ENCODE results near the gene HIKESHI. TPM values are rescaled to one million over a fixed set of nuclear protein-coding genes. Genes with fewer than 3 reads are reported as not detected.

Gene HIKESHI
- total and polyA plus RNA-seq, 2 donors (not counting 1 experiment from before 2014, with no cell fraction given), result 24.4 to 28.0 TPM

DNA sequence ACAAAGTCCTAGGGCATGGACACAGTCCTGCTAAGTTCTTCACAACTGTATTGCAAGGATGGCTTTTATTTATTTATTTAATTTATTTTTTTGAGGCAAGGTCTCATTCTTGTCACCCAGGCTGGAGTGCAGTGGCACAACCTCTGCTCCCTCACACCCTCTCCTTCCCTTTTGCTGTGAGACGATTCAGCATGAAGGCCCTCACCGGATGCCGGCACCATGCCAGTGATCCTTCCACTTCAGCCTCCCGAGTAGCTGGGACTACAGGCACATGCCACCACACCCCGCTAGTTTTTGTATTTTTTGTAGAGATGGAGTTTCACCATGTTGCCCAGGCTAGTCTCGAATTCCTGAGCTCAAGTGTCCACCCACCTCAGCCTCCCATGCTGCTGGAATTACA lies 39.7 kb upstream of the HIKESHI start:
- Mint-ChIP-seq H3K27me3 (no peaks in the 10 kb centered on the region), H3K4me1 (no peaks in the 10 kb centered on the region), H3K4me3 (no peak overlapping the region), H3K9me3 (ENCODE audit: insufficient read depth) (no peaks in the 10 kb centered on the region), H3K27ac (no peak overlapping the region)
- Histone ChIP-seq H3K4me3 (ENCODE audit: control extremely low read depth in 1 of 5, extremely low read depth in 1 of 5, insufficient read depth in 1 of 5, low read depth in 2 of 5, low read length in 4 of 5) (no peak overlapping the region), H3K79me2 (ENCODE audit: control insufficient read depth, insufficient read depth, low read length) (peaks cover 9% of the 10 kb centered on the region), H3K4me1 (ENCODE audit: control insufficient read depth in 2 of 2, insufficient read depth in 2 of 2, low read length in 2 of 2) (no peaks in the 10 kb centered on the region), H3K27ac (ENCODE audit: low read length in 2 of 2) (no peak overlapping the region), H2AFZ (ENCODE audit: insufficient read depth, low read depth, low read length, poor library complexity, severe bottlenecking) (no peak overlapping the region), H3K9ac (ENCODE audit: low read length) (no peak overlapping the region), H3K4me2 (replicated peaks; ENCODE audit: low read depth, low read length, poor library complexity, severe bottlenecking) (no peak overlapping the region), H3K36me3 (replicated peaks in 1 of 2; ENCODE audit: control extremely low read depth in 1 of 2, control insufficient read depth in 1 of 2, extremely low read depth in 1 of 2, insufficient read depth in 2 of 2, low read length in 1 of 2) (peaks cover 7 to 51% of the 10 kb centered on the region in 2 experiments), H4K20me1 (ENCODE audit: control insufficient read depth, insufficient read depth, low read length, poor library complexity, severe bottlenecking) (no peaks in the 10 kb centered on the region), H3K27me3 (replicated peaks in 1 of 4; ENCODE audit: control extremely low read depth in 1 of 4, control insufficient read depth in 3 of 4, insufficient read depth in 4 of 4, low read length in 3 of 4) (no peaks in the 10 kb centered on the region), H3K9me3 (ENCODE audit: control extremely low read depth in 1 of 3, control insufficient read depth in 2 of 3, insufficient read depth in 1 of 3, low read length in 2 of 3) (no peaks in the 10 kb centered on the region)
- 100% methylated on average over 1 of the region's 6 CpGs for WGBS (ENCODE audit: insufficient coverage)
- no peak for ATAC-seq (ENCODE audit: low read depth)
- no peak for TF ChIP-seq CTCF (IDR thresholded peaks at IDR 0.05)
- TF ChIP-seq EZH2 (IDR thresholded peaks at IDR 0.05; ENCODE audit: borderline replicate concordance, insufficient read depth, low read depth, low read length, poor library complexity, severe bottlenecking), result no peak
- CTCF ChIA-PET, result interaction anchor here (0.6 to 1.5 kb wide), 3 partner anchors 10 to 60 kb away, joined by 3 to 6 read pairs (median 3); no protein-coding TSS in a partner anchor
- POLR2A ChIA-PET, result no interaction called here
- intact Hi-C loops (cut with micrococcal nuclease), result no loop called here
- no peak for DNase-seq

DNA sequence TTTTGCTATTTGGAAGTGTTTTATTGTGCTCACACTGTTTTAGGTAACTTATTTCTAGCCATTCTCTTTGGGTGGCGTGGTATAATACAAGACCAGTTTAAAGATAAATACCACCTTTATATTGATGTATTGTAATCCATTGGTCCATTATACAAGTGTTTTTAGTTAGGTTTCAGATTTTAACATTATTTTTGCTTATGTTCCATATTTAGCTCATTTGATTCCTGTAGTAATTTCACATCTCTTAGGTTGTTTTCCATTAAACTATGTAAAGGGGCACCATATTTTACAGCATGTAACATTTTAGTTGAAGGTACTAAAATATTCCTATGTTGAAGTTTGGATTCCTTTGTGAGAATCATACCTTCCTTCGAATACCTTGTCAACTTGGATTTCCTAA lies 37.4 kb upstream of the HIKESHI start:
- Histone ChIP-seq H3K79me2 (ENCODE audit: control insufficient read depth, insufficient read depth, low read length) (peaks cover 9% of the 10 kb centered on the region), H3K4me2 (replicated peaks; ENCODE audit: low read depth, low read length, poor library complexity, severe bottlenecking) (no peak overlapping the region), H3K27me3 (replicated peaks in 1 of 4; ENCODE audit: control extremely low read depth in 1 of 4, control insufficient read depth in 3 of 4, insufficient read depth in 4 of 4, low read length in 3 of 4) (no peaks in the 10 kb centered on the region), H3K9ac (ENCODE audit: low read length) (no peak overlapping the region), H4K20me1 (ENCODE audit: control insufficient read depth, insufficient read depth, low read length, poor library complexity, severe bottlenecking) (no peaks in the 10 kb centered on the region), H3K36me3 (replicated peaks in 1 of 2; ENCODE audit: control extremely low read depth in 1 of 2, control insufficient read depth in 1 of 2, extremely low read depth in 1 of 2, insufficient read depth in 2 of 2, low read length in 1 of 2) (peaks cover 9 to 50% of the 10 kb centered on the region in 2 experiments), H3K4me1 (ENCODE audit: control insufficient read depth in 2 of 2, insufficient read depth in 2 of 2, low read length in 2 of 2) (no peaks in the 10 kb centered on the region), H3K4me3 (ENCODE audit: control extremely low read depth in 1 of 5, extremely low read depth in 1 of 5, insufficient read depth in 1 of 5, low read depth in 2 of 5, low read length in 4 of 5) (no peak overlapping the region), H2AFZ (ENCODE audit: insufficient read depth, low read depth, low read length, poor library complexity, severe bottlenecking) (no peak overlapping the region), H3K9me3 (ENCODE audit: control extremely low read depth in 1 of 3, control insufficient read depth in 2 of 3, insufficient read depth in 1 of 3, low read length in 2 of 3) (peaks cover 0 to 1% (median 0%) of the 10 kb centered on the region in 3 donors), H3K27ac (ENCODE audit: low read length in 2 of 2) (no peak overlapping the region)
- no peak for DNase-seq
- H3K4me3 Mint-ChIP-seq, result no peak overlapping the region
- H3K9me3 Mint-ChIP-seq (ENCODE audit: insufficient read depth), result no peaks in the 10 kb centered on the region
- WGBS (ENCODE audit: insufficient coverage), result no CpG with 5 or more reads among the region's 2 CpGs
- ATAC-seq (ENCODE audit: low read depth), result no peak
- H3K27ac Mint-ChIP-seq, result no peak overlapping the region
- ChIA-PET POLR2A (no interaction called here), CTCF (interaction anchor here (1.9 kb wide), 1 partner anchor 9 kb away, joined by 5 read pairs; no protein-coding TSS in a partner anchor)
- no peaks in the 10 kb centered on the region for H3K27me3 Mint-ChIP-seq
- TF ChIP-seq CTCF (IDR thresholded peaks at IDR 0.05) (no peak), EZH2 (IDR thresholded peaks at IDR 0.05; ENCODE audit: borderline replicate concordance, insufficient read depth, low read depth, low read length, poor library complexity, severe bottlenecking) (no peak)
- intact Hi-C loops (cut with micrococcal nuclease), result no loop called here
- H3K4me1 Mint-ChIP-seq, result no peaks in the 10 kb centered on the region

Data from B cell (primary cell).